SK-N-DZ (cell line): ENCODE data around the gene ROCK2.

Experiments used
- DNase-seq: peaks from one replicate; pipeline ENCODE4 v3.0.0-alpha.2; 2015; ENCODE audit warnings: low spot score

Gene ROCK2

DNA sequence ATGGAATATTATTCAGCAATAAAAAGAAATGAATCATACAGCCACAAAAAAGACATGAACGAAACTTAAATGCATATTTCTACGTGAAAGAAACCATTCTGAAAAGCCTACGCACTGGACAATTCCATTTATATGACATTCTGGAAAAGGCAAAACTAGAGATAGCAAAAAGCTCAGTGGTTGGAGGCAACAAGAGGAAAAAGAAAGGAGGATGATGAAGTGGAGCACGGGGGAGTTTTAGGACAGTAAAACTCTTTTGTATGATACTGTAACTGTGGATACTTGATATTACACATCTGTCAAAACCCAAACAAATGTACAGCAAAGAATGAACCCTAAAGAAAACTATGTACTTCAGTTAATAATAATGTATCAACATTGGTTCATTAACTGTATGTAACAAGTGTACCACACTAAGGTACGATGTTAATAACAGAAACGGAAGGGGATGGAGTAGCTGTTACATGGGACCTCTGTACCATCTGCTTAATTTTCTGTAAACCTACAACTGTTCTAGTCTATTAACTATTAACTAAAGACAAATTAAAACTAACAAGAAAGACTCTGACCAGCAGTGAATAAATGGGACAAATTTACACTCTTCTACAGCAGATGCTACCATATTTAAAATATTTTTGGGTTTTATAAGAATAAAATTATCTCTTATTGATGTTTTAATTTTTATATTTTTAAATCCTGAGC lies 31.5 kb downstream of the ROCK2 start:
- DNase-seq = no peak

DNA sequence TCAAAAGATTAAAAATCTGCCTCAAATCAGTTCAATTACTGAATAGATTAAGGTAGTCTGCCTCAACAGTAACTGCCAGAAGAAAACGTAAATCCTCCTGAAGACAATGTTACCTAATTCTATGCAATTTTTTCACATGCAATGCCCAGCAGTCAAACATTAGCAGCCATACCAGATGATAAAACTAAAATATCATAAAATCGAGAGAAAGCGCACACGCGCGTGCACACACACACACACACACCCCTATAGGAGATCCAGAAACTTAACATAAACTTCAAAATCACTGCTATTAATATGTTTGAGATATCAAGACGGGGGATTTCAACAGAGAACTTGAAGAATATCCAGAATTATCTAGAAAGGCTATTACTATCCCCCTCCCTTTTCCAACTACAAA lies 32.9 kb downstream of the ROCK2 start:
- DNase-seq = no peak

DNA sequence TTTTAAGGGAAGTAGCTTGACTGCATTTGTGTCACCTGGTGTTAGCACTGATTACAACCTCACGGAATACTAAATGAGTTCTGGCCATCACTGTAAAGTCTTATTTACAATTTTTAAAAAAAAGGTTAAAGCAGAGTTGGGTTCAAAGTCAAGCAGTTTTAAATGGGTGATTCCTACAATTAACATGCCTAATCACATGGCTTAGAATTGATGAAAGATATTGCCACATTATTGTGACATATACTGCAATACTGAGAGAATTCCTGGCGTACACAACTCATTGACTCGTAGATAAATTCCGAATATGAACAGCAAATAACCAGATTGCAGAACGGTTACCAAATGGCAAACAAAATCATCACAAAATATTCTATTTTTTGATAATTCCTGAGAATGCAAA lies 34.2 kb downstream of the ROCK2 start:
- DNase-seq = no peak

DNA sequence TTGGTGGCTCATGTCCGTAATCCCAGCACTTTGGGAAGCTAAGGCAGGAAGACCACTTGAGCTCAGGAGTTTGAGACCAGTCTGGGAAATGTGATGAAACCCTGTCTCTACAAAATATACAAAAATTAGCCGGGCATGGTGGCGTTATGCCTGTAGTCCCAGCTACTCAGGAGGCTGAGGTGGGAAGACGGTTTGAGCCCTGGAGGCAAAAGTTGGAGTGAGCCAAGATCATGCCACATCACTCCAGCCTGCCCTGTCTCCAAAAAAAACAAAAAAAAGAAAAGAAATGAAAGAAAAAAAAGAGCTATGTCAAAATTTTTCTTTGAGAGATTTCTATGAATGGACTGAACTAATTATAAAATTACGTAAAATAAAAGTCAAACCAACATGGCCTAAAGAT lies 34.7 kb downstream of the ROCK2 start:
- no peak for DNase-seq

DNA sequence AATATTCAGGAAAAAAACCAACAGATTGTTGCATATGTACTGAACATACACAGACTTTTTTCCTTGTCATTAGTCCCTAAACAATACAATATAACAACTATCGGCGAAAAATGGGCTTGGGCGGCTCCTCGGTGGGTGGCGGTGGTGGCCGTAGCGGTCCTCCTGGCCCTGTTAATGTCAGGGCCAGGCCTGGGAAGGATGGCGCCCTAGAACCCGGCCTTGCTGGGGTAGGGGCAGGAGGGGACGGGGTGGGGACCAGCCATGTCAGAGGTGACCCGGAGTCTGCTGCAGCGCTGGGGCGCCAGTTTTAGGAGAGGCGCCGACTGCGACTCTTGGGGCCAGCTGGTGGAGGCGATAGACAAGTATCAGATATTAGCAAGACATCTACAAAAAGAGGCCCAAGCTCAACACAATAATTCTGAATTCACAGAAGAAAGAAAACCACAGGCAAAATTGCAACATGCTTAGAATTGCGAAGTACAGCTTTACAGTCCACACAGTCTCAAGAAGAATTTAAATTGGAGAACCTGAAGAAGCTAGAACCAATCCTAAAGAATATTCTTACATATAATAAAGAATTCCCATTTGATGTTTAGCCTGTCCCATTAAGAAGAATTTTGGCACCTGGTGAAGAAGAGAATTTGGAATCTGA lies 36.5 kb downstream of the ROCK2 start:
- DNase-seq = no peak

DNA sequence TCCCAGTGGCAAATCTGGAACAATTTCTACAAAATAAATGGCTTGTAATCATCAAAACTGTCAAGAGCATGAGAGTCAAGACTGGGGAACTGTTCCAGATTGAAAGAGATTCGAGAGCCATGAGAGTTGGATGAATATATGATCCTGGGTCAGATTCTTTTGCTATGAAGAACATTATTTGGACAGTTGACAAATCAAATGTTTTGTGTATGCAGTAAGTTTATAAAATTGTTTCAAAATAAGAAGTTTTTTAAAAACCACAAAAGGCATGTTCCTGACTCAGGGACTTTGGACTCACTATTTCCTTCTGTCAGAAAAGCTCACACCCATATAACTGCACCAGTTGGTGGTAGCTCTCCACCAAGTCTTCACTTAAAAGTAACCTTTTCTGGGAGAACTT lies 38.5 kb downstream of the ROCK2 start:
- no peak for DNase-seq

DNA sequence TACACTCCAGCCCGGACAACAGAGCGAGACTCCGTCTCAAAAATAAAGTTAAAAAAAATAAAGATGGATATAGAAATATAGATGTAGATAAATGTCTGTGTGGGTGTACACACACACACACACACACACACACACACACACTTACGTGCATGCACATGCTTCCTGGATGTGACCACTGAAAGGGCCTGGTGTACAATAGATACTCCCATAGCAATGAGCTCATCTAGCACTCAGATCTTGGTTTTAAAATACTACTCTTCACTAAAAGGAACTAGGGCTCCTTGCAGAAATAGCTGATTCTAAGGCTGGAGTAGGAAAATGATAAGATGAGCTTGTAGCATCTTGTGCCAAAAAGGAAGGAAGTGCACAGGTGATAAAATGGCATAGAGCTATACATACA lies 39.1 kb downstream of the ROCK2 start:
- no peak for DNase-seq

DNA sequence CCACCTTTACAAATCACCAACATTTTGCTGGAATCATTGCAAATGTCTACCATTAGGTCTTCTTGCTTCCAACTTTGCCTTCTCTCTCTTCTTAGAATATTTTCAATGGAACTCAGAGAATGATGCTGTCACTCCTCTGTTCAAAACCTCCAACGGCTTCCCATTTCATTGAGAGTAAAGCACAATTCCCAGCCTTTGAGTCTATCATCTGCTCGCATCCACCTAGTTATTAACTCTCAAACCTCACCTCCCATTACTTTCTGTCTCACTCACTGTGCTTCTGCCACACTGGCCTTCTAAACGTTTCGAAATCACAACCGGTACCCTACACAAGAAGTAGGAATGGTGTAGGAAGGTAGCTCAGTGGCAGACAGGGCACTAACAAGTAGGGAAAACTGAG lies 40.0 kb downstream of the ROCK2 start:
- DNase-seq = no peak

DNA sequence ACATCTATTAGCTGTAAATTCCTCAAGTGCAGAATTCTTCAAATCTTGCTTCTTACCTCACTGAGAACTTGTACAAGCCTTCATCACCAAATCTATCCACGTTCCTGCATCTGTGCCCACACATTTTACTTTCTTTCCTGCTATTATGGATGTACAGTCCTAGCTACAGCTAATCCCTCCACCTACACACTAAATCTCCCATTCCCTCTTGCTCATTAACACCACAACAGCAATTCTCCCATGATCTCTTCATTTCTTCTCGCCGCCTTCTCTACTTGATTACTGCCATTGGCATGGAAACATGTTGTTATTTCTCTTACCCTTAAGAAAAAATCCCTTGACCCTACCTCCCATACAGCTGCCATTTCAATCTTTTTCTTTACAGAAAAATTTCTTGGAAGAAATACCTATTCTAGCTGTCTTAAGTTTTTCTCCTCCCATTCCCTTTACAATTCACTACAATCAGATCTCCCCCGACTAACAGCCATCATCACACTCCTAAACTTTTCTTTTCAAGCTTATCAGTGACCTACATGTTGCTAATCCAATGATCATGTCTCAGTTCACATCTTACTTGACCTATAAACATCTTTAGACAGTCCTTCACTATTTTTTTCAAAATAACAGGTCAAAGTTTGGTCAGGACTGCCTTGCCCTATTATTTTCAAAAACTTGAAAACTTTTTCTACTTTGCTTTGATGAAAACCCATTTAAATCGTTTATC lies 41.0 kb downstream of the ROCK2 start:
- DNase-seq = no peak

DNA sequence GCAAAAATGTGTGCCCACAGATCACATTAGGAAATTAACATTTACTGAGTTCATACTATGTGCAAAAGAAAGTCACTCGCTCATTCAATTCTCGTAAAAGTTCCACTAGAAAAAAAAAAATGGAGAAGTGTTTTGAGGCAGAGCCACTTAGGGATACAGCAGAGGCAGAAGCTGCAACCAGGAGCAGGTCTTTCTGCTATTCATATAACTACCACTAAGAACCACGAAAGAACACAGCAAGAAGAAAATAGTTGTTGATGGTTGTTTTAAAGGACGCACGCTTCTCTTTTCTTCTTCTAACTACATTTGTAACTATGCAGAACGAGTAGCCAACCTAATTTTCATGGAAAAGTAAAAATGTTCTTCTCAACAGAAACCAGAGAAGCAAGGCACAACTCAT lies 45.0 kb downstream of the ROCK2 start:
- no peak for DNase-seq

DNA sequence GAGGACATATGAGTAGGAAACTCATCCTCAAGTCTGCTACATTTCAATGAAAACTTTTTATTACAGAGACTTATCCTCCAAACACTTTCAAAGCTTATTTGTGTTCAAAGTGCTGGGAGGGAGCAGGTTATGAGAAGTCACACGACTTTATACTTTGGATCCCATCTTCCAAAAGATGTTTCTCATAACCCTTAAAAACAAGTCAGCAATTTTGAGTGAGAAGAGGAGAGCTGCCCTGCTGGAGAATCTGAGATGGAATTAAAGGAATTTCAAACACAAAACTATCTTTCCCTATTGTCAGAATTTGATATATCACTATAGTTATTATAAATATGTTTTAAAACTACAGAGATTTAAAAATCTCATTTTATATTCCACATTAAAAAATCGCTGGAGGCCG lies 45.8 kb downstream of the ROCK2 start:
- DNase-seq = no peak

DNA sequence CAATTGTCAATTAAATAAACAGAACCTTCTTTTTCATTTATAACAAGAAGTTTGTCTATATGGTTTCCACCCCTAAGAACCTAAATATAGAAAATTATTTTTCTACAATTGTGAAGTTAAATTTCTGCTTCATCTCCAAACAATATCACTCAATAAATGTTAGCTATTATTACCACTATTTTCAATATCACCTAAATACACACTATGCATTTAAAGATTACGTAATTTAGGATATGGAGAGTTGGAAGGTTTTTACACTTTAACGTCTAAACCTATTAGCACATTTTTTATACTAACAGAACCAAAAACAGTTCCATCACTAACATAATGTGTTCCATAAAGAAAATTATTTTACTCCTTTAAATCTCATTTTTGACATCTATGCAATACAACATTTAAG lies 48.0 kb downstream of the ROCK2 start:
- no peak for DNase-seq

DNA sequence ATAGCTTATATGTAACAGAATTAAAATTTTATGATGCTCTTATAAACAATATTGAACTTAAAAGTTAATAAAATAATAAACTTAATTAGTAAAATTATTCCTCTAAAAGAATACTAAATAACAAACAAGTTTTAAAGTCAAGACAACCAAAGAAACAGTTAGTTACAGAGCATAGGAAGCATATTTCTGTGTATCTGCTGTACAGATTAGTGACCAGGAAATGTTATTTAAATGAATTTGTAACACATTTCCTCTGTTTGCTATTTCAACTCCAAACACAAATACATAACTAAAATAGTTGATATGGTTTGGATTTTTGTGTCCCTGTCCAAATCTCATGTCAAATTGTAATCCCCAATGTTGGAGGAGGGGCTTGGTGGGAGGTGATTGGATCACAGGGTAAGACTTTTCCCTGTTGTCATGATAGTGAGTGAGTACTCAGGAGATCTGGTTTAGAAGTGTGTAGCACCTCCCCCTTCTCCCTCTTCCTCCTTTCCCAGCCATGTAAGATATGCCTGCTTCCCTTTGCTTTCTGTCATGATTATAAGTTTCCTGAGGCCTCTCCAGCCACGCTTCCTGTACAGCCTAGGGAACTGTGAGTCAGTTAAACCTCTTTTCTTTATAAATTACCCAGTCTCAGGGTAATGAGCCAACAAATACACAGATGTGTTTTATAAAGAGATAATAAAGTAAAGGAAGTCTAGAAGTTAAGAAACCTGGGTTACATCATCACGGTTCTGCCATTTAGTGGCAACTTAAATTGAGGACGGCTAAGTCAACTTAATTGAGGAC lies 51.8 kb downstream of the ROCK2 start:
- DNase-seq = peak; percentile 5

DNA sequence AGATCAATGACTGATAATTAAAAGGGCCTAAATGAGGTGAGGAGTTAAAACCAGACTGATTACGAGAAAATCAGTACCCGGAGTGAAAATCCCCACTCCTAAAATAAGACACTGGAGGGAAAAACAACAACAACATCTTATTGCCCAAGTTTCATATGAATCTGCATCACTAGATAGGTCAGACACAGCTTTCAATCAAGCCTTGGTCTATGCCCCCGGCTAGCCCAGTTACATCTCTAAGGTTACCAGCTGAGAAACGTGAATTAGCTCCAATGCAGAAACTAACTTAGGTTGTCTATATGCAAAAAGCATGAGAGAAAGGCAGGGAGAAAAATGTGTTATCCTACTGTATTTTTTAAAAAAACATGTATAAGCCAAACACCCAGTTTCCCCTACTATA lies 53.7 kb downstream of the ROCK2 start:
- no peak for DNase-seq

DNA sequence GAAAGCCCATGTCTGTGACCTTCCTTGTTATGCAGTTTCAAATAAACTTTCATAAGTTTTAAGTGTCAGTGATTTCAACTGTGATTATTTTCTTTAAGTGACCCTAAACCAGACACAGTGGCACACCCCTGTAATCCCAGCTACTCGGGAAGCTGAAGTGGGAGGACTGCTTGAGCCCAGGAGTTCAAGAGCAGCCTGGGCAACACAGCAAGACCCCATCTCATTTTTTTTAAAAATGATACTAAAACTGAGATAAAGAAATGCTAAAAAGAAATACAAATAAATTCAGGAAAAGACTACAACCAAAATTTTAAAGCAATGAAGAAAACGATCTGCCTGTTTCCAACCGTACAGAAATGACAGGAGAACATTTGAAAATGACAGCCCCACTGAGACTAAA lies 54.2 kb downstream of the ROCK2 start:
- no peak for DNase-seq

DNA sequence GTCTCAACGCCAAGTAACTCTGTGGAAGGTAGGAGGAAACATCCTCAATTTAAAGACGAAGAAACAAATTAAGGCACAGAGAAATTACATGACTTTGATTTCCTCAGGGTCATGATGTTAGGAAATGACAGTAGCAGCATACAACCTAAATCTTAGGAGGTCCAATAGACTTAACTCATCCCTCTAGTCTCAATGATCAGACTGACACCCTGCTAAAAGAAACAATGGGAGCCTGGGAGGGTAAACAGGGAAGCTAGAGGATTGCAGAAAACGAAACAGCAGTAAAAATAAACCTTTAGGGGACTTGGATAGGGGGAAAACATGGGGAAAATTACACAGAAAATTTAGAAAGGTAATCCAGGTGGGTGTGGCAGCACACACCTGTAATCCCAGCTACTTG lies 56.0 kb downstream of the ROCK2 start:
- no peak for DNase-seq

DNA sequence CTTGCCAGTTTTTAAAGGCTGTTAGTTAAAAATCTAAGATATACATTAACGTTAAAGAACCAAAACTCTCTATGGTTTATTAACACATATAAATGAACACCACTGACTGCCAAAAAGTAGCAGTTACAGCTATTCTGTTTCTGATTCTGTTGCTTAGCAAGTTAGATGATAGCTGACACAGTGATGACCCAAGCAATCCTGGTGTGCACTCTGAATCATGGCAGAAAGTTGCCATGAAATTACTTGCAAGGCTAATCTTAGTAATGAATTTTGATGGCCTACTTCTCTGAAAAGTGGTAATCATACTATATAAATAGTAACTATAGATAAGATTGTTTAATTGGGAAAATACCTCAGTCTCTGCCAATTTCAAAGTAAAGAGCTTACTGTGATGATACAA lies 57.7 kb downstream of the ROCK2 start:
- DNase-seq = no peak

DNA sequence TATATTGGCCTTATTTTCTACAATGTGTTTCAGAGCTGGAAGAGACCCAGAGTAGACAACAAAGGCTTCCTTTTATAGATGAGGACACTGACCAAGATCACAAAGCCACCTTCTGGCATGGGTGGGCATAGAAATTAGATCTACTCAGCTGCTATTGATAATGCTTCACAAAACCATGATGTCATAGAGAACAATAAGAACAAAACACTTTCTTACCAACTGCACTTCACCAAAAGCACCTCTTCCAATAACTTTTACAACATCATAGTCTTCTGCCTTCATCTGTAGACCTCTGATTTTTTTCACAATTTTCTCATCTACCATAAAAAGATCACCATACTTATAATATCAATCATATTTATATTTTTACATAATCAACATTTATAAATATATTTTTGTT lies 58.1 kb downstream of the ROCK2 start:
- DNase-seq = no peak

DNA sequence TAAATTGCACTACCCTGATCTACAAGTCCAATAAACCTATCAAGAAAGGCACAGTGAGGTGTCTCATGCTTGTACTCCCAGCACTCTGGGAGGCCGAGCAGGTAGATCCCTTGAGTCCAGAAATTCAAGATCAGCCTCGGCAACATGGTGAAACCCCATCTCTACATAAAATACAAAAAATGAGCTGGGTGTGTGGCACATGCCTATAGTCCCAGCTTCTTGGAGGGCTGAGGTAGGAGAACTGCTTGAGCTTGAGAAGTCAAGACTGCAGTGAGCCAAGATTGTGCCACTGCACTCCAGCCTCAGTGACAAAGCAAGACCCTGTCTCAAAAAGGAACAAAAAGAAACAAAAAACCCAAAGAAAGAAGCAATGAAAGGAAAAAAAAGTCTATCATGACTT lies 58.9 kb downstream of the ROCK2 start:
- no peak for DNase-seq

DNA sequence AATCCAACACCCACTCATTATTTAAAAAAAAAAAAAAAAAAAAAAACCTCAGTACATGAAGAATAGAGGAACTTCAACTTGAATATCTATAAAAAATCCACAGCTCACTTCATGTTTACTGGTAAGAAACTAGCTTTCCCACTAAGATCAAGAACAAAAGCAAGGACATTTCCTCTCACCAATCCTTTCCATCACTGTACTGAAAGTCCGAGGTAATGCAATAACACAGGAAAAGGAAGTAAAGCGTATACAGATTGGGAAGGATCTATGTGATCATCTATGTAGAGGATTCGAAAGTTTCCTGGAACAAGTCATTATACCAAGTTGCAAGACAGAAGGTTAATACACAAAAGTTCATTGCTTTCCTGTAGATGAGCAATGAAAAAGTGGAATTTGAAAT lies 63.2 kb downstream of the ROCK2 start:
- no peak for DNase-seq

DNA sequence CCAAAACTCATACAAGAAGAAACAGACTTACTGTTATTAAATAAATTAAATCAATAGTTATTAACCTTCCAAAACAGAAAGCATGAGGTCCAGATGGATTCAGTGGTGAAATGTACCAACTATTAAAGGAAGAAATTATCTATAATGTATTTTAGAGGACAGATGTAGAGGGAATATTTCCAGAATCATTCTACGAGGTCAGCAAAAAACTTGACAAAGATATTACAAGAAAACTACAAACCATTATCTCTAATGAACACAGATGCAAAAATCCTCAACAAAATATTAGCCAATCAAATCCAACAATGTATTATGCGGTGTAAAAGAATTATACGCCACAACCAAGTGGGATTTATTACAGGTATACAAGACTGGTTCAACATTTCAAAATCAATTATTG lies 63.7 kb downstream of the ROCK2 start:
- no peak for DNase-seq

DNA sequence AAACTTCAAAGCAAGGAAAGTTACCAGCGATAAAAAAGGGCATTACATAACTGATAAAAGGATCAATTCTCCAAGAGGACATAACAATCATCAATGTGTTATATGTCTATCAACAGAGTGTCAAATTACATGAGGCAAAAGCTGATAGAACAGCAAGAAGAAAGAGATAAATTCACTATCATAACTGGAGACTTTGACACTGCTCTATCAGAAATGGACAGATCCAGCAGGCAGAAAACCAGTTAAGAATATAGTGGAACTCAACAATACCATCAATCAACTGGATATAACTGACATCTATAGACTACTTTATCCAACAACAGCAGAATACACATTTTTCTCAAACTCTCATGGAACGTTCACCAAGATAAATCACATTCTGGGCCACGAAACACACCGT lies 65.0 kb downstream of the ROCK2 start:
- no peak for DNase-seq
